ENCODE measurements around the gene TBX5. TPM values are rescaled to one million over a fixed set of nuclear protein-coding genes. Genes with fewer than 3 reads are reported as not detected.

The TBX5 gene
- total RNA-seq, 1 experiment from 2014 or later: not detected

DNA sequence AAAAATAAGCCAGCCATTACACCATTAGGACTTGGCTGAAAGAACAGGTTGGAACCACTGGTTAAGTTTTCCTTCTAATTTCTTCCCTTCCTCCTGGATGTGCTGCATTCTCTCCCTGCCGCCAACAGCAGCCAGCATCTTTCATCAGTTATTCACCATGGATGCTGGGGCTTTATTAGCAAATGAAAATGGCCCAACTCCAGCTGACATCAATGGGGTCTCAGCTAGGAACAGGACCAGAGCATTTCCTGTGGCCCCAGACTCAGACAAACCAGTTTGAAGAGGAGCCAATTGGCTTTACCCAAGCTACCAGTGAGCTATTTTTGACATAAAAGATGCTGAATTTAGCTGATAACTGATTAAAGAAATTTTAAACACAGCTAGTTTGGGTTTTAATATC is 26.0 kb upstream of the TBX5 start:
- no peak for DNase-seq (ENCODE audit: low read depth)

DNA sequence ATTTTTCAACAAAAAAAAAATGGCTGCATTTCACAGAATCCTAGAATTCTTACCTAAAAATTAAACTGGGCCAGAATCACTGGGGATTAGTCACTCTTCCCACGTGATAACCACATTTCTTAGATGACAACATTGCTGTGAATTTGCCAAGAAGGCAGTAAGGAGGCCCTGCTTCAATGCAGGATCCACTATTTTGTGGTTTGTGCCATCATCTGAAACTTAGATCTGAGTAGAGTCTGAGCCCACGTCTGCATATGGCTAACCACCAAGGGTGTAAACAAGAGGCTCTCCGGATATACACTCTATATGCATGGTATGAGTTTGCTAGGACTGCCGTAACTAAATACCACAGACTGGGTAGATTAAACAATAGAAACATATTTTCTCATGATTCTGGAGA is 24.4 kb upstream of the TBX5 start:
- DNase-seq (ENCODE audit: low read depth): peak; percentile 78

DNA sequence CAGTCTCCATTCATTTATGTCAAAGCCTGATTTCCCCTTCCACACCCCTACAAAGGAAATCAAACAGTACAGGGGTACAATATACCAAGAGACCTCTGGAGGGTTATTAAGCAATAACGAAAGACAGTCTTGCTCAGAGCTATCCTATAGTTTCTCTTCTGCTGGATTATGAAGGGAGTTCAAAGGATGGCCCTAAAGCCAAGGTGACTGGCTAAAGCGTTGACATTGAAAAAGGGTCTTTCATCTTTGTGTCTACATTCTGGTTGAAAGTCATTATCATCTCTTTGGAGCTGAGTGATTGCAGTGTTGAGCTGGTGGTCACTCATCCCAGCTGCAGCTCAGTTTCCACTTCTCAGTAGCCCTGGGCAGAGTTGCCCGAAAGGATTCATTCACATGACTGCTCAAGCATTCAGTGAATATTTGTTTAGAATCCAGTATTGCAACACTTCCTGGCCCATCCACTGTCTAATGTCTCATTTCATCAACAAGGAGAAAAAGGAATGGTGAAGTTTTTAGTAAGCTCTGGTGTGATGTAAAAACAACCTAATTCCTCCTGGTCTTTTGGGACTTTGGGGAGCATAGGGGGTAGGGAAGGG is 19.2 kb upstream of the TBX5 start:
- DNase-seq (ENCODE audit: low read depth): peak; percentile 16

DNA sequence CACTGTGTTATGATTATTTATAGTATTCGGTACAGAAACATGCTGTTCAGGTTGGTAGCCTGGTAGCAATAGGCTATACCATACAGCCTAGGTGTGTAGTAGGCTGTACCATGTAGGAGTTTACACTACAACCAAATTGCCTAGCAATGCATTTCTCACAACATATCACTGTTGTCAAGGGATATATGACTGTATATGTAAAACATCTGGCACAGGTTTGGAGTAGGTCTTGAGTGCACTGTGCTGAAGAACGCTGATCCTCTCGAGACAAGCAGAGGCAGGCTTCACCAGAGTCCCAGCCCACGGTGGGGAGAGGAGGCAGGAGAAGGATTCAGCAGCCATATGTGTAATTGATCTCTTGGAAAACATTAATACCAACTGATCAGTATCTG is 15.0 kb upstream of the TBX5 start:
- no peak for DNase-seq (ENCODE audit: low read depth)

DNA sequence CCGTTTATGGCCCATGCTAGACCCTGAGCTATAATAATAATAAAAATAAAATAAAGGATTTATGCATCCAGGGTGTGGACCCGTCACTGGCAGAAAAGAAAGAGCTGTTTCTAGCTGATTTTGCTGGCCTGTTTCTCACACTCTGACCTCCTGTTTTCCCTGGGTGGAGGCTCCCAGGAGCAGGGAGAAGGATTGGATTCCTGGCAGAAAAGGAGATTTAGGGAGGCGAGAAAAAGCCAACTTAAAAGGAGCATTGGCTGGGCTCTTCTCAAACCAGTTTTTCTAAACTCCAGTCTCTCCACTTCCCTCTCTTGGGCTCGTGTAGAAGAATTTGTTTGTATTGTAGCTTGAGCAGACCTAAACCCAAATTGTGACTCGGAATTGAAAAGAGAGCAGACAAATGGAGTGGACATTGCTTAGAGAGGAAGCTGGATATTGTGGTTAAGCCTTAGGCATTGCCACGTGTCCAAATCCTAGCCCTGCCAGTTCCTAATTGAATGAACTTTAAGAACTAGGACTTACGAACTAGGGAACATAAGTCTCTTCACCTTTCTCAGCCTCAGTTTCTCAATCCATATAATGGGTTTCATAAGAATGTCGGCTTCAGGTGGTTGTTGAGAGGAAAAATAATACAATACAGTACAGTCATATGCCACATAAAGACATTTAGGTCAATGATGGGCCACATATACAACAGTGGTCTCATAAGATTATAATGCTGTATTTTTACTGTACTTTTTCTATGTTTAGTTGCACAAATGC is 14.4 kb upstream of the TBX5 start:
- DNase-seq (ENCODE audit: low read depth): no peak

DNA sequence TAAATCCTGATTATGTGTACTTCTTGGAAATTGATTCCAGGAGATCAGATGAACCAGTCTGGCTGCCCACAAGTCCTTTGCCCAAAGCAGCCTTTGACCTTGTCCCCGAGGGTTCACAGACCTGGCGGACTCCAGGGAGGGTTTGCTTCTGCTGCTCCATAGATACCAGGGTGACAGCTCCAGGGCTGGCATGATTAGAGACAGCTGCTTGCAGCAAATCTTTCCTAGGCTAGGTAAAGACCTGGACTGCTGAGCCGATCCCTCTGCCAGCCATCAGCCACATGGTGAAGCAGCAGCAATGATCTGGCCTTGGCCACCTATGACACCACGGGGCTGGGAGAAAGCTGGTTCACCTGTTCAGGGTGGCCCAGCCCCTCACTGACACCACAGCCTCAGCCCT is 10.1 kb upstream of the TBX5 start:
- DNase-seq (ENCODE audit: low read depth): no peak

DNA sequence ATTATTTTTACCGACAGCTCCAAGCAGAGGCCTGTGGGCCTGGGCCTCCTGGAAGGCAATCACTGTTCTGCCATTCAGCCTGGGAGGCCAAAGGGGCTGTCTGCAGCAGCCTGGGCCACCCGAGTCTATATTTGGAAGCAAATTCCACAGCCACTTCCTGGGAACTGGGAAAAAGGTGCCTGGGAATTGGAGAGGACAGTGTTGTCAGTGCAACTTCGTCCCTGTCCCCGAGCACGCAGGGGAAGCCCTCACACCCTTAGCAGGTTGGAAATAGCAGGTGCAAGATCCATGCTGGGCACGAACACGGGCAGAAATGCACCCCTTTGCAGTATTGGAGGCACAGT is 9.6 kb upstream of the TBX5 start:
- no peak for DNase-seq (ENCODE audit: low read depth)

DNA sequence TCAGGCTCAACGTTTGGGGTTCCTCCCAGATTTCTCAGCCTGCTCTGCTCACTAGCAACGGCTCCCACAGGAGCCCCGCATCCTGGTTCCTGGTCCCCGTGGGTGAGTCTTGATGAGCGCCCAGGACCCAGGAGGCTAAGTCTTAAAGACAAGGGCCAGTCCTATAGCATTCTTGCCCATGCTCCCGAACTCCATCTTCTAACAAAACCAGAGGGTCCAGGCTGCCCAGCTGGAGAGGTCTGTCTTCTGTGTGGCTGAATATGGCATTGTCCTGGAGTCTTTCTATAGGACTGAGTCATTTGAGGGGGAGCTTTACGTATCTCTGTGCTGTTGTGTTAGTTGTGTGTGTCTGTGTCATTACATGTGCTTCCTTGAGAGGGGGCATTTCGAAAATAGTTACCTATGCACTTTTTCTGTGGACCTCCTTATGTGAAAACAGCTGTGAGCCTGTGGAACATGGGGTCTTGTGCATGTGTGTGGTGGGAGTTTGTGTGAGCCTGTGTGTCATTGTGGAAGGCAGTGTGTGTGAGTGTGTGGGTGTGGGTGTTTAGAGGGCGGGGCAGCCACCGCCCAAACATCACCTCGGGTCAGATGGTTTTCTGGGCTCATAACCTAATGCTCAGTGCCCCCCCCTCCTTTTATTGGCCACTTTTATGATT is 9.1 kb upstream of the TBX5 start:
- no peak for DNase-seq (ENCODE audit: low read depth)

DNA sequence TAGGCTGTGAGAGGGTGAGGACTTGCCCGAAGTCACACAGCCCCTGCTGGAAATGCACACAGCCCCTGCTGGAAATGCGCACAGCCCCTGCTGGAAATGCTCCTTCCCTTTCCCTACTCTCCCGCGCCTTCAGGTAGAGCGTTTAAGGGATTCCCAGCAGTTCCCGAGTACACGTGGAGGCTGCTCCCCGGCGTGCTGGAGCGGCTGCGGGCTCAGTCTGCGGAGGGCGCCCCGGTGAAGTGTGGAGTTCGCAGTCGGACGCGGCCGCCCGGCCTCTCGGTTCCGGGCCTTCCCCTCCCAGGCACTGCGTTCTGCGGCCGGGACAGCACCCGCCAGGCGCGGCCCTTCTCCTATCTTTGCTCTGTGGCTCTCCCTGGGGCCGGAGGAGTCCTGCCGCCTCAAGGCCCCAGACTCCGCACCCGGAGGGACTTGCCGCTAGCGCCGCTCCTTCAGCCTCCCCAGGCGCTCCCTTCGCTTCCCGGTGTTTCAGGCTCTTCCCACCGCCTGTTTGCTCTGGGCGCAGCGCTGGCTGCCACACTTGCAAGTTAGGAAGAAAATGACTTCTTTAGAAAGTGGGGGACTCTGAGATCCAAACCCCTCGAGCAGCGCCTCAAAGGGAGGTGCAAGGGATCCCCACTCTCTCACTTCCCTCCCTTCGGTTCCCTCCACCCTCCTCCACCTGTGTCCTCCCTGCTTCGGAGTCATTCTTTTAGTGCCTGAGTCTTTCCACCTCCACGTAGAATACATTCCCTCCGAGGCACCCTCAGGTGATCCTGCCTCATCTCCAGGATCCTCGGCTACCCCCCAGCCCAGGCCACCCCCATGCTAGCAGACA is 8.3 kb upstream of the TBX5 start:
- DNase-seq (ENCODE audit: low read depth): no peak

DNA sequence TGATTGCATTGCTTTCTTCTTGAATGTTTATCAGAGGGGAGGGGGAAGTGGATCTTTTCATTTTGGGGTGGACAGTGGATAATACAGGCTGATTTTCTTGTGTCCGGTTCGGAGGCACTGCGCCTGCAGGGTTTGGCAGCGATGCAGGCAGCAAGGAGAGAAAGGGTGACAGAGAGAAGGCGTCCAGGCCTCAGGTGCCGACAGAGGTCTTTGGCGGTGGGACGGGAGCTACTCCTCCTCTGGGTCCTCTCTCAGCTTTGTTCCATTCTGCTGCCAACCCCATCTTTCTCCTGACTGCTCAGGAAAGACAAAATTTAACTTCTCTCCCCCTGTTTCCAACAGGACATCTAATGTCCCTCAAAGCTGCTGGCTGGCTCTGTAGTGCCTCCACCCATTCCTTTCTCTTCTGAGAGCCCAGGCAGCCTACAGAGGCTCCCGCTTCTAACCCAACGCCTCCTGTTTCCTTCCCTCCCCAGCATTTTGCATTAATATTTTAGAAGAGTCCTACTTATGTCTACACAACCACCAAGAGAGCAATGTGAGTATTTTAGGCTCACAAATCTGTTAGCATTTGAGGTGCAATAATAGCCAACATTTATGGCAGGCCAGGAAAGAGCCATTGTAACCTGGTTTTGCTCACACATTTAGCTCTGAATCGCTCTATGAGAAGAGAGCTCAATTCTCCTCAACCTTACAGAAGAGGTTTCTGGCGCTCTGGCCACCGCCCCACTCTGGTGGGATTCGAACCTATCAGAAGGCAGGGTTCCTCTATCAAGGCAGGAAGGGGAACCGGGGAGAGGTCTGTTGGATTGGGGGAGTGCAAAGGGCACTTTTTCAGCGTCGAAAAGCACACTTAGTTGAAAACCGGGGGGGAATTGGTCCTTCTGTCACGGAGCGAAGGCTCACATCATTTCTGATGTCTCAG is 7.1 kb upstream of the TBX5 start:
- no peak for DNase-seq (ENCODE audit: low read depth)

DNA sequence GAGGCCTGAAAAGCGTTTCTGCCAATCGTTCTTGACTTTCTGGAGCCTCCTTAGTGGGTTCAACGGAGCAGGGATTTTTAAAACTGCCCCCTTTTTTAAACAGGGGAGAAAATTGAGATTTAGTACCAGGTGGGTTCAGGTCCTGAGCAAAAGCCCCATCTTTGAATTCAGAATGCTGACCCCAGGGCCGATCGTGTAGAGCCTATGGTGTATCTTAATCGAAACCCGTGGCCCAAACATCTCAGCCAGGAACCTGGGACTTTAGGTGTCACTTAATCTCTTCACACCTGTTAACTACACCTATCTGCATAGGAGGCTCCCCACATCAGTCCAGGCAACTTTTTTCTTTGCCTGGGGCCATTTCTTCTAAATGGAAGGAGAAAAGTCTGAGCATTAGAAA is 6.4 kb upstream of the TBX5 start:
- no peak for DNase-seq (ENCODE audit: low read depth)

DNA sequence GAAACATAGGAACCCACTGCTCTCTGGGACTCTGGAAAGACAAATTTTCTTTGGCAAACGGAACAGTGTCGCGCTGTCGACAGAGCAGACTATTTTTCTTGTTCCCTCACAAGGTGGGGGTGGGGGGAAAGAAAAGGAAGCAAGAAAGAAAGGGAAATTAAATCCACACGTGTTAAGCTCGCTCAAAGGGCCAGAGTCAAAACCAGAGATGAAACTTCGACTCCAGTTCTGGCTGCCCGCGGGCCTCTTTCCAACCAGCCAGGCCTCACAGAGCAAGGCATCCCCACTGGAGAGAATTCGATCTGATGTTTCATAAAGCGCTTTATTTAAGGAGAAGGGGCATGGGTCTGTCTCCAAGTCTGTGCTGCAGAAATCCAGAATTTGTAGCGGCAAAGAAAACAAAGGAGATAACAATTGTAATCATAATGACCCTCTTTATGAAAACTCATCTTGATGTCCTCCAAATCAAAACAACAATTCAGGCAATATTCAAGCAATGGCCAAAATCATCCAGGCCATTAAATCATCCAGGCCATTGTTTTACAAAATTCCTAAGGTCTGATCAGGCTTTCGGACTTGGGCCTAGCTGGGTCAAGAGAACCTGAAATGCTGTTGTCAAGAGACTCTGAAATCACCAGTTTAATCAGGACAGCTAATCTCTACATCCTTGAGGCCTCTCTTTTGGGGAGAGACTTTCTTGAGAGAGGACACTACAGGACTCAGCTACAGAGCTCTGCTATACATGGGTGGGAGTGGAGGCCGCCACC is 5.3 kb upstream of the TBX5 start:
- DNase-seq (ENCODE audit: low read depth): no peak

DNA sequence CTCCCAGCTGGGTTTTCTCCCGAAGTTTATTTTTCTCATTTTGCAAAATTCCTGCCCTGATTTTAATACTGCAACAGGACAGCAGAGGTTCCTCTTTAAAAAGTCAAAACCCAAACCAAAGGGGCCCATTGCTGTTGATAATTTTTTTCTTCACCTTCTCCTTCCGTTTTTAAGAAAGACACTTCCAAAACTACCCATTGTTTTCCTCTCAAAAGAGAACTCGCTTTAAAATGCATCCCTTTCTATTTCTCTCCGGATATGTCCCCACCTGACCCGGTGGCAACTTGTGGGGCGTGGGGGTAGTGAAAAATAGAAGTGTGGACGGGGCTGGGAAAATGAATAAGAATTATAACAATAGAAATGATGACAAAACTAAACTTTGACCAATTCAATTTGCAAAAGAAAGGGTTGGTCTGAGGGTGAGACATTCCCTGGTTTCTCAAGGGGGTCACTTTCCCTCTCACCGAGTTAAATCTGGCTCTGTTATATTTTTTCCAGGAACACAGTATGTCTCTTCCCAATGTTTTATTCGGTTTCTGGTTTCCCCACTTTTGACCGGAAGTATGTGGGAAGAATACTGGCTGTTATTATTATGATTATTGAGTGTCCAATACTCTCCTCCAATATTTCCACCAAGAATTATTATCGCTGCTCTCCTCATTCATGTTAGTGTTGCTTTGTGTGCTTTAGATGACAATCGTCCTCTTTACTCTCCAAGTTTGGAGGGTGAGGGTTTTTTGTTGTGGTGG is 4.1 kb upstream of the TBX5 start:
- DNase-seq (ENCODE audit: low read depth): no peak

DNA sequence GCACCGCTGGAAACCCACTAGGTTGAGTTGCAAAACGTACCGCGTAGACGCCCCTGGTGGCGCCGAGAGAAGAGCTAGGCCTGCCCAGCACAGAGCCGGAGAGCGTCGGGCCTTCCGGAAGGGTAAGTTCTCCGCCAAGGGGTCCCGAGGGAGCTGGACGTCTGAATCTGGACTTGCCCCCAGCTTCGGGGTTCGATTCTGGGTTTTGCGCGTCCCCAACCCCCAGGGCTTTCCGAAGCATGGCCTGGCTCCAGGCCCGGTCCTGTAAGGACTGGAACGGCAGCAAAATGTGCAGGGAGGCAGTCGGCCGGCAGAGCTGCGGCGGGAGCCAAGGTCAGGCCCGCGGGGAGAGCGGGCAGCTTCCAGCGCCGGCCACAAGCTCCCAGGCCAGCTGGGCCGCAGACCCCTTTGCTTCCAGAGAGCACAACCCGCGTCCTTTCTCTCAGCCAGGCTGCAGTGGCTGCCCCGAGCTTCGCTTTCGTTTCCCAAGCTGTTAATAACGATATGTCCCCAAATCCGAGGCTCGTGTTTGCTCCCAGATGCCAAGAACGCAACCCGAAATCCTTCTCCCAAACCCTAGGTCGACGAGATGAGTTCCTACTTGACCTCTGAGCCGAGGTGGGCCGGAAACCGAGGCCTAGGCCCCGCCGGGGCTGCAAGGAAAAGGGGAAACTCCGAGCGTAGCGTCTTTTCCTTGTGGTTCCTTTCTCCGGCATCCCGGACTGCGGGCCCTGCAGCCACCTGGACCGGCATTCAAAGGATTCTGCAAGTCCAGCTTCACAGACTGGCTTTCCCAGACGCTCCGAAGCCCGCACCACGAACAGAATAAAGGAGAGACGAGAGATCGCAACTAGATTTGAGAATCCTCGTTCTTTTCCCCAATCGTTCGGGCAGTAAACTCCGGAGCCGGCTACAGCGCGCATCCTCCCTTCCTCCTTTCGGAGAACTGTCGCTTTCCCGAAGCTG is 3.2 kb upstream of the TBX5 start:
- no peak for DNase-seq (ENCODE audit: low read depth)

DNA sequence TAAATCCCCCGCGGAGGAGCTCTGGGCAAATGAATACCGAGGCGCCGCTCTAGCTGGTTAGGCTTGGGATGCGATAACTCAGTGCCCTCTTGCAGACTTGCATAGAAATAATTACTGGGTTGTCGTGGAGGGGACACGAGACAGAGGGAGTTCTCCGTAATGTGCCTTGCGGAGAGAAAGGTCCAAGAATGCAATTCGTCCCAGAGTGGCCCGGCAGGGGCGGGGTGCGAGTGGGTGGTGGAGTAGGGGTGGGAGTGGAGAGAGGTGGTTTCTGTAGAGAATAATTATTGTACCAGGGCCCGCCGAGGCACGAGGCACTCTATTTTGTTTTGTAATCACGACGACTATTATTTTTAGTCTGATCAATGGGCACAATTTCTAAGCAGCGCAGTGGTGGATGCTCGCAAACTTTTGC is 2.5 kb upstream of the TBX5 start:
- no peak for DNase-seq (ENCODE audit: low read depth)

DNA sequence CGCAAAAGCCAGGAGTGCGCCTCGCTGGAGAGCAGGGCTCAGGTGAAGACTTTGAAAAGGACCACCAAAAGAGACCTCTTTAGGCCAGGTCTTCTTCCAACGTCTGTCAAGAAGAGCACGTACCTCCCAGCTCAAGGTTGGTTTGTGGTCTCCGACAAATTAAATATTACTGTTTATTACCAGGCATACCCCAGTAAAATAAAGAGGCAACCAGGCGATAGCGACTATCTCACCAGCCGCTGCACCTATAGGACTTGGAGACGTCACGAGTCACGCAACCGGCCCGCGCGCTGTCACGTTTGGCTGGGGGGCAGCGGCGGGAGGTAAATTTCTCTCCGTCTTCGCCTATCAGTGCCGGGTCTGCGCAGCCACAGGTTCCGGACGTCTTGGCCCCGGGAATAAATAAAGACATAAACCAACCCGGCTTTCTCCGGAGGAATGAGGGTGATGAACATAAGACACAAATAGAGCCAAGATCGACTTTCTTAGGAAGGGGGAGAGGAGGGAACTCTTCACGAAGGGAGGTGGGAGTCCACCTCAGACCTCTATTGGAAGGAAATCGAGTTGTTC is 2.0 kb upstream of the TBX5 start:
- DNase-seq (ENCODE audit: low read depth): no peak

DNA sequence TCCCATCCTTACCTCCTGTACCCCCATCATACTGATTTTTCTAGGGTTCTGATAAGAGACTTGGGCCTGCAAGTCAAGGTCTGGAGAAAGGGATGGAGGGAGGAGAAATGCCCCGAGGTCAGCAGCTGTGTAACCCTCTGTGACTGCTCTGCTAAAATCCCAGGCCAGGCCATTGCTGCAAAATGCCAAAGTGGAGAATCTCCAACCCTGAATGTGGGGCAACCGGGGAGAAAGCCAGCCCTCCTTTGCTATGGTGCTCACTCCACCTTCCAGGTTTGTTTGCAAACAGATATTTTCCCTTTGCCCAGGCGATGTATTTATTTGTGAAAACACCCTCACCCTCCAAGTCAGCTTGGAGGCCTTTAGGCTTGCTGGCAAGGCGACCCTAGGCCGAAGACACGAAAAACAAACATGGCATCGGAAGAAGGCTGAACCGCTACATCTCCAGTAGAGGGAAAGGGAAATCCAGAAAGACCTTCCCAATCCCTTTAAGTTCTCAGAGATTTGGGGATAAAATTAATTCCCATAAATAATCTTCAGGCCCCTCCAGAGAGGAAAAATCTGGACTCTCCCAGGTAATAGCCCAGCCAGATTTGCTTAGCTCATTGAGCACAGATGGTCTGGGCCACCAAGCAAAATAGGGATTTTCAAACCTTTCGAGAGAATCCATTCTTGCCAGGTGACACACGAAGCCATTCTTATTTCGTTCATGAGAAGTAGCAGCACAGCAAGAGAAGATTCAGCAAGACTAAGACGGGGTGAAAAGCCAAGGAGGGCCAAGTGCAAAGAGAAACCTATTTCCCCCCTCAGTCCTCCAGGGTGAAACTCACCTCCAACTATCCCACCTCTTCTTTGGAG is 1.3 kb upstream of the TBX5 start:
- DNase-seq (ENCODE audit: low read depth): no peak

Data from RPMI7951 (cell line).